HepG2 (cell line): Measurements from ENCODE around the gene SNX10. TPM values are rescaled to one million over a fixed set of nuclear protein-coding genes. Genes with fewer than 3 reads are reported as not detected.

Experiments used
- ATAC-seq: fragments of 200-7000 bp; cut with Tn5 transposase; 3 replicates; pipeline ENCODE4 v1.9.1; 2020; ENCODE audit warnings: mild to moderate bottlenecking, moderate library complexity
- BruUV-seq: library from RNA; stranded (reverse); fragments of 400-500 nt; replicated peaks from 2 replicates; lab custom pipeline; 2021; lab: Mats Ljungman, UMichigan
- CTCF ChIA-PET: fragments of 300-600 bp; formaldehyde crosslinking; extraction: SDS; loops from one replicate; lab custom pipeline; 2021; ENCODE audit warnings: low total read pairs, inconsistent platforms, low intra/inter-chr PET ratio; lab: Yijun Ruan, JAX
- POLR2A ChIA-PET: fragments of 350-600 bp; sonication (Branson Sonifier 250); formaldehyde crosslinking; loops from one replicate; lab custom pipeline; 2020; ENCODE audit warnings: antibody characterized with exemption, inconsistent platforms; lab: Yijun Ruan, JAX
- DNase-seq: peaks from one replicate; pipeline ENCODE4 v3.0.0-alpha.2; 2015; ENCODE audit warnings: low spot score
- FAIRE-seq: peaks from 3 replicates; lab custom pipeline; 2011; peaks lifted over from hg19 to GRCh38; lab: Jason Lieb, UNC
- H2AFZ ChIP-seq: one replicate; pipeline ENCODE4 v1.6.1; 2011; ENCODE audit warnings: low read length, inconsistent platforms
- H3K27ac ChIP-seq: fragments of 300-600 bp; 3 replicates; pipeline ENCODE4 v1.8.0; 2011; ENCODE audit warnings: mixed run types, mild to moderate bottlenecking, mixed read lengths, low read length, inconsistent platforms; ENCODE audit not compliant: insufficient read depth; ENCODE audit errors: extremely low read length
- H3K27me3 ChIP-seq, 2 experiments: fragments of 200-600 bp in 1 of 2; 2 replicates in 1 of 2; 3 replicates in 1 of 2; pipeline versions ENCODE4 v1.6.0 to v1.8.0; 2011; ENCODE audit warnings: low read length in 2 of 2, mild to moderate bottlenecking in 2 of 2, moderate library complexity in 2 of 2, inconsistent platforms in 1 of 2; ENCODE audit not compliant: insufficient read depth in 2 of 2, control insufficient read depth in 1 of 2
- H3K36me3 ChIP-seq, 2 experiments: fragments of 200-600 bp in 1 of 2; replicated peaks in 1 of 2; 2 replicates in 1 of 2; 3 replicates in 1 of 2; pipeline versions ENCODE4 v1.5.1 to v1.8.0; 2011; ENCODE audit warnings: low read length in 2 of 2, inconsistent platforms in 1 of 2; ENCODE audit not compliant: insufficient read depth in 2 of 2, control insufficient read depth in 1 of 2
- H3K4me1 ChIP-seq: 2 replicates; pipeline ENCODE4 v1.5.1; 2012; ENCODE audit warnings: low read length, inconsistent platforms; ENCODE audit not compliant: insufficient read depth
- H3K4me2 ChIP-seq: 2 replicates; pipeline ENCODE4 v1.6.0; 2011; ENCODE audit warnings: low read depth, low read length, inconsistent platforms
- H3K4me3 ChIP-seq, 3 experiments: fragments of 200-600 bp in 1 of 3; sonication (generic), shearing (Covaris generic) in 1 of 3; replicated peaks in 1 of 3; 2 replicates each; pipeline ENCODE4 v1.5.1; 2011 to 2016; ENCODE audit warnings: low read length in 3 of 3, inconsistent platforms in 2 of 3, low read depth in 2 of 3, mild to moderate bottlenecking in 2 of 3, control low read depth in 1 of 3, mixed read lengths in 1 of 3; ENCODE audit not compliant: insufficient read depth in 1 of 3
- H3K79me2 ChIP-seq: one replicate; pipeline ENCODE4 v1.6.1; 2011; ENCODE audit warnings: low read length, inconsistent platforms; ENCODE audit not compliant: insufficient read depth
- H3K9ac ChIP-seq: 2 replicates; pipeline ENCODE4 v1.6.0; 2011; ENCODE audit warnings: mild to moderate bottlenecking, low read depth, low read length, inconsistent platforms; ENCODE audit not compliant: insufficient read depth
- H3K9me3 ChIP-seq: 2 replicates; pipeline ENCODE4 v1.5.1; 2012; ENCODE audit warnings: mild to moderate bottlenecking, low read length
- H4K20me1 ChIP-seq: 2 replicates; pipeline ENCODE4 v1.6.0; 2011; ENCODE audit warnings: inconsistent platforms, mild to moderate bottlenecking, low read length, moderate library complexity; ENCODE audit not compliant: insufficient read depth
- CEBPB ChIP-seq: IDR thresholded peaks from 2 replicates; pipeline ENCODE4 v1.6.1; 2011; ENCODE audit warnings: low read depth, low read length, improper control_type of control experiment, borderline replicate concordance
- HDAC1 ChIP-seq: sonication (generic); formaldehyde crosslinking; IDR thresholded peaks from 2 replicates; pipeline ENCODE4 v1.5.1; 2020; ENCODE audit warnings: mild to moderate bottlenecking, missing genetic modification reagents
- IKZF5 ChIP-seq: IDR thresholded peaks from 2 replicates; pipeline ENCODE4 v1.6.1; 2018; ENCODE audit warnings: missing genetic modification reagents, mild to moderate bottlenecking, missing compliant biosample characterization
- KLF16 ChIP-seq, 2 experiments: sonication (generic) in 1 of 2; formaldehyde crosslinking in 1 of 2; IDR thresholded peaks; 2 replicates each; pipeline versions ENCODE4 v1.6.1 to v1.8.0; 2016 to 2023; ENCODE audit warnings: missing genetic modification reagents in 2 of 2, missing compliant biosample characterization in 1 of 2
- MEIS2 ChIP-seq: sonication (generic); formaldehyde crosslinking; IDR thresholded peaks from 2 replicates; pipeline ENCODE4 v1.9.0; 2021; ENCODE audit warnings: mild to moderate bottlenecking, missing genetic modification reagents
- SAP130 ChIP-seq: IDR thresholded peaks from 2 replicates; pipeline ENCODE4 v1.6.1; 2016; ENCODE audit warnings: low read depth
- SRSF9 ChIP-seq: fragments of 200-400 bp; formaldehyde crosslinking; IDR thresholded peaks from 2 replicates; pipeline ENCODE4 v1.6.1; 2018; ENCODE audit warnings: borderline replicate concordance, mild to moderate bottlenecking, low read depth, low read length; ENCODE audit not compliant: insufficient read depth, poor library complexity, severe bottlenecking
- TCF7 ChIP-seq: sonication (generic); IDR thresholded peaks from 2 replicates; pipeline ENCODE4 v1.6.1; 2016; ENCODE audit warnings: antibody characterized with exemption, low read depth
- ZBTB10 ChIP-seq: sonication (generic); formaldehyde crosslinking; IDR thresholded peaks from 2 replicates; pipeline ENCODE4 v1.4.0; 2020; ENCODE audit warnings: missing genetic modification reagents, borderline replicate concordance
- ZNF10 ChIP-seq: sonication (generic); formaldehyde crosslinking; IDR thresholded peaks from 2 replicates; pipeline ENCODE4 v1.4.0; 2020; ENCODE audit warnings: mild to moderate bottlenecking, low read depth, missing genetic modification reagents, borderline replicate concordance
- ZNF12 ChIP-seq: sonication (generic); formaldehyde crosslinking; IDR thresholded peaks from 2 replicates; pipeline ENCODE4 v1.5.0; 2020; ENCODE audit warnings: missing genetic modification reagents
- ZNF17 ChIP-seq: sonication (generic); formaldehyde crosslinking; IDR thresholded peaks from 2 replicates; pipeline ENCODE4 v1.5.0; 2020; ENCODE audit warnings: mild to moderate bottlenecking, missing genetic modification reagents
- ZNF503 ChIP-seq: sonication (generic); formaldehyde crosslinking; IDR thresholded peaks from 2 replicates; pipeline ENCODE4 v1.4.0; 2020; ENCODE audit warnings: missing genetic modification reagents
- ZNF724P ChIP-seq: sonication (generic); formaldehyde crosslinking; IDR thresholded peaks from 2 replicates; pipeline ENCODE4 v1.8.0; 2022; ENCODE audit warnings: missing genetic modification reagents, borderline replicate concordance
- ZNF776 ChIP-seq: sonication (generic); formaldehyde crosslinking; IDR thresholded peaks from 2 replicates; pipeline ENCODE4 v1.4.0; 2020; ENCODE audit warnings: mild to moderate bottlenecking, missing genetic modification reagents
- ZNF777 ChIP-seq: sonication (generic); formaldehyde crosslinking; IDR thresholded peaks from 2 replicates; pipeline ENCODE4 v1.4.0; 2020; ENCODE audit warnings: missing genetic modification reagents
- WGBS: methylation state at CpG from one replicate; pipeline ENCODE4 v1.1.6; 2017; ENCODE audit warnings: low lambda C conversion rate; 5-methylcytosine and 5-hydroxymethylcytosine counted together
- in situ Hi-C: cut with HindIII; loops from 2 replicates; pipeline ENCODE4 v1.10.0; 2017; ENCODE audit warnings: low pct_unique_long_range_greater_than_20kb; ENCODE audit not compliant: extremely low pct_ligation_motif_present
- intact Hi-C: fragments of 100-400 bp; cut with micrococcal nuclease; formaldehyde crosslinking; loops from one replicate; pipeline ENCODE4 v1.10.0; 2022; ENCODE audit not compliant: unreplicated experiment
- polyA plus RNA-seq, 8 experiments: library from polyadenylated mRNA; depleted of rRNA in 3 of 8; stranded (reverse) in 7 of 8; unstranded in 1 of 8; fragments of >200 nt; fragmentation: Illumina TruSeq in 4 of 8; extraction: Trizol in 4 of 8; gene quantifications; 2 replicates each; pipeline versions ENCODE4 v1.2.1 to v1.2.3, GENCODE V29; 2011 to 2016; ENCODE audit warnings: low read depth in 4 of 8, missing spikeins in 1 of 8, mixed read lengths in 1 of 8; ENCODE audit not compliant: insufficient read depth in 1 of 8
- total RNA-seq, 5 experiments: library from RNA; depleted of rRNA; stranded (reverse); fragments of >200 nt; fragmentation: Illumina TruSeq; extraction: Trizol; gene quantifications; 2 replicates each; pipeline ENCODE4 v1.2.3, GENCODE V29; 2016; ENCODE audit warnings: low read depth in 1 of 5

The SNX10 gene
- total and polyA plus RNA-seq, 2 of the 13 experiments (the other 11 are each of a cell fraction or from before 2014, with no cell fraction given) = 26.0 to 27.6 TPM

- peaks cover 2 to 18% of the 10 kb centered on the region in 2 experiments; a peak in 2 of 5 replicates for H3K36me3 ChIP-seq
- 9% methylated on average over 6 of the region's 9 CpGs for WGBS
- in situ Hi-C loops (no loop called here), intact Hi-C loops (no loop called here)
- peak overlapping the region; percentile 79 for H3K4me2 ChIP-seq
- H2AFZ ChIP-seq = no peak overlapping the region
- no TSS peak for BruUV-seq
- peak overlapping the region; percentile 72 for H3K27ac ChIP-seq
- ChIA-PET POLR2A (interaction anchor here (0.8 to 2.7 kb wide), 9 partner anchors 10 to 104 kb away, joined by 3 to 33 read pairs (median 4); partner anchors contain the start of genes CBX3, HNRNPA2B1 and SNX10), CTCF (no interaction called here)
- H3K4me1 ChIP-seq = peaks cover 55% of the 10 kb centered on the region
- ATAC-seq (peak; percentile 79), FAIRE-seq (peak; percentile 97), DNase-seq (peak; percentile 83)
- no peaks in the 10 kb centered on the region for H3K9me3 ChIP-seq
- H4K20me1 ChIP-seq = no peaks in the 10 kb centered on the region
- peak overlapping the region in 2 of 3 experiments; percentile 15 to 22; a peak in 5 of 6 replicates for H3K4me3 ChIP-seq
- no peaks in the 10 kb centered on the region for H3K27me3 ChIP-seq
- H3K9ac ChIP-seq = peak overlapping the region; percentile 35; the same call in 1 of the 2 replicates
- no peaks in the 10 kb centered on the region for H3K79me2 ChIP-seq
- TF ChIP-seq ZNF10 (CRISPR knock-in tag) = no peak
- TF ChIP-seq ZNF777 (CRISPR knock-in tag) = 0 out of 2 replicates have a peak, but pooled peaks have one; percentile 15
- TF ChIP-seq TCF7 = 0 out of 2 replicates have a peak, but pooled peaks have one; percentile 42
- TF ChIP-seq SAP130 (CRISPR knock-in tag) = peak; percentile 80
- no peak for TF ChIP-seq ZNF724P
- TF ChIP-seq ZNF17 (CRISPR knock-in tag) = no peak
- peak; percentile 33; the same call in 1 of the 2 replicates for TF ChIP-seq ZNF12 (CRISPR knock-in tag)
- peak; percentile 66 for TF ChIP-seq HDAC1
- peak; percentile 44; the same call in 1 of the 2 replicates for TF ChIP-seq IKZF5 (CRISPR knock-in tag)
- peak; percentile 91 for TF ChIP-seq CEBPB
- TF ChIP-seq ZNF503 = 0 out of 2 replicates have a peak, but pooled peaks have one; percentile 25
- no peak for TF ChIP-seq SRSF9
- TF ChIP-seq KLF16 (CRISPR knock-in tag; IDR thresholded peaks at IDR 0.05) = peak in 1 of 2 experiments; percentile 42; a peak in 1 of 4 replicates
- TF ChIP-seq ZNF776 (CRISPR knock-in tag) = no peak
- TF ChIP-seq ZBTB10 = no peak
- 0 out of 2 replicates have a peak, but pooled peaks have one; percentile 51 for TF ChIP-seq MEIS2
These were observed 13.6 kb downstream of the SNX10 start for GRCh38 chr7:26305090-26305868.
